ENCODE data around the gene ALG14.
A peak's percentile ranks its signal among the peaks of the same experiment; 100 is the strongest.

ALG14 gene

GRCh38 chr1:94962409-94963265 is 110.1 kb downstream of the ALG14 start (continued):
- TF ChIP-seq ZNF580 (tag by site-specific recombination; IDR thresholded peaks at IDR 0.05) = no peak
- TF ChIP-seq ZFP37 (tag by site-specific recombination; IDR thresholded peaks at IDR 0.05) = no peak
- peak; percentile 69 for TF ChIP-seq FEZF1 (tag by site-specific recombination; IDR thresholded peaks at IDR 0.05)
- no peak for TF ChIP-seq ZNF23 (tag by site-specific recombination; IDR thresholded peaks at IDR 0.05; ENCODE audit: borderline replicate concordance)
- peak; percentile 44; the same call in 1 of the 2 replicates for TF ChIP-seq TRIM28 (IDR thresholded peaks at IDR 0.05; ENCODE audit: borderline replicate concordance, low read length)
- no peak for TF ChIP-seq AEBP2 (tag by site-specific recombination; IDR thresholded peaks at IDR 0.05; ENCODE audit: borderline replicate concordance)
- no peak for TF ChIP-seq ZNF114 (tag by site-specific recombination; IDR thresholded peaks at IDR 0.05)
- 0 out of 2 replicates have a peak, but pooled peaks have one; percentile 19 for TF ChIP-seq ZNF335 (tag by site-specific recombination; conservative IDR thresholded peaks at IDR 0.05)
- no peak for TF ChIP-seq ZNF404 (tag by site-specific recombination; IDR thresholded peaks at IDR 0.05)
- no peak for TF ChIP-seq TSHZ1 (tag by site-specific recombination; IDR thresholded peaks at IDR 0.05; ENCODE audit: borderline replicate concordance)
- no peak for TF ChIP-seq ZSCAN5A (tag by site-specific recombination; IDR thresholded peaks at IDR 0.05)
- TF ChIP-seq RBAK (tag by site-specific recombination; IDR thresholded peaks at IDR 0.05) = no peak
- no peak for TF ChIP-seq ZNF777 (tag by site-specific recombination; IDR thresholded peaks at IDR 0.05; ENCODE audit: borderline replicate concordance)
- TF ChIP-seq ZEB2 (tag by site-specific recombination; IDR thresholded peaks at IDR 0.05) = no peak
- TF ChIP-seq ZNF37A (tag by site-specific recombination; IDR thresholded peaks at IDR 0.05) = no peak

- H3K4me3 ChIP-seq (ENCODE audit: low read depth, low read length) = no peak overlapping the region
- ChIA-PET CTCF (interaction anchor here (0.8 to 1.6 kb wide), 3 partner anchors 18 to 107 kb away, joined by 3 to 4 read pairs (median 3); no protein-coding TSS in a partner anchor), POLR2A (no interaction called here)
- TF ChIP-seq ZBTB48 (tag by site-specific recombination; IDR thresholded peaks at IDR 0.05) (peak; percentile 92), ZNF362 (tag by site-specific recombination; IDR thresholded peaks at IDR 0.05) (no peak)
- H3K4me1 ChIP-seq (ENCODE audit: control insufficient read depth, insufficient read depth, low read length) = no peaks in the 10 kb centered on the region; the same call in 1 of the 2 replicates
- H3K27ac ChIP-seq (ENCODE audit: extremely low read depth, low read depth, low read length) = no peak overlapping the region
- no peaks in the 10 kb centered on the region for H3K36me3 ChIP-seq (ENCODE audit: control insufficient read depth in 2 of 2, insufficient read depth in 1 of 2, low read length in 2 of 2)
- H3K9me3 ChIP-seq (ENCODE audit: control insufficient read depth, insufficient read depth, low read depth, low read length) = no peaks in the 10 kb centered on the region
These were observed 110.8 kb downstream of the ALG14 start for GRCh38 chr1:94961988-94962387.

Measured in HEK293 (cell line).